Measurements from ENCODE around the gene C17orf107. TPM values are rescaled to one million over a fixed set of nuclear protein-coding genes. Genes with fewer than 3 reads are reported as not detected.

Gene C17orf107
- total and polyA plus RNA-seq, 9 donors = 1.1 to 11.8 (median 7.4) TPM

DNA sequence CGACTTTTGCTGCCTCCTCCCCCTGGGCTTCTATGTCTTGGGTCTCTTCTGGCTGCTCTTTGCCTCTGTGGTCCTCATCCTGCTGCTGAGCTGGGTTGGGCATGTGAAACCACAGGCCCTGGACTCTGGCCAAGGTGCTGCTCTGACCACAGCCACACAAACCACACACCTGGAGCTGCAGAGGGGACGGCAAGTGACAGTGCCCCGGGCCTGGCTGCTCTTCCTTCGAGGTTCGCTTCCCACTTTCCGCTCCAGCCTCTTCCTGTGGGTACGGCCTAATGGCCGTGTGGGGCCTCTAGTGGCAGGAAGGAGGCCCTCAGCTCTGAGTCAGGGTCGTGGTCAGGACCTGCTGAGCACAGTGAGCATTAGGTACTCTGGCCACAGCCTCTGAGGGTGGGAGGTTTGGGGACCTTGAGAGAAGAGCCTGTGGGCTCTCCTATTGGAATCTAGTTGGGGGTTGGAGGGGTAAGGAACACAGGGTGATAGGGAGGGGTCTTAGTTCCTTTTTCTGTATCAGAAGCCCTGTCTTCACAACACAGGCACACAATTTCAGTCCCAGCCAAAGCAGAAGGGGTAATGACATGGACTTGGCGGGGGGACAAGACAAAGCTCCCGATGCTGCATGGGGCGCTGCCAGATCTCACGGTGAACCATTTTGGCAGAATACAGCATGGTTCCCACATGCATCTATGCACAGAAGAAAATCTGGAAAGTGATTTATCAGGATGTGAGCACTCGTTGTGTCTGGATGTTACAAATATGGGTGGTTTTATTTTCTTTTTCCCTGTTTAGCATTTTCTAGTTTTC, 35.0 kb downstream of the C17orf107 start:
- Histone ChIP-seq H3K27ac (no peak overlapping the region), H3K4me1 (ENCODE audit: insufficient read depth) (peaks cover 9% of the 10 kb centered on the region), H3K27me3 (no peaks in the 10 kb centered on the region), H3K36me3 (no peaks in the 10 kb centered on the region), H3K9me3 (no peaks in the 10 kb centered on the region), H3K4me3 (no peak overlapping the region)
- DNase-seq = no peak
- intact Hi-C loops (cut with DNase I) = no loop called here
- TF ChIP-seq POLR2A (IDR thresholded peaks at IDR 0.05) = no peak
- no peak for TF ChIP-seq EP300 (IDR thresholded peaks at IDR 0.05)
- TF ChIP-seq, protein P1, sequence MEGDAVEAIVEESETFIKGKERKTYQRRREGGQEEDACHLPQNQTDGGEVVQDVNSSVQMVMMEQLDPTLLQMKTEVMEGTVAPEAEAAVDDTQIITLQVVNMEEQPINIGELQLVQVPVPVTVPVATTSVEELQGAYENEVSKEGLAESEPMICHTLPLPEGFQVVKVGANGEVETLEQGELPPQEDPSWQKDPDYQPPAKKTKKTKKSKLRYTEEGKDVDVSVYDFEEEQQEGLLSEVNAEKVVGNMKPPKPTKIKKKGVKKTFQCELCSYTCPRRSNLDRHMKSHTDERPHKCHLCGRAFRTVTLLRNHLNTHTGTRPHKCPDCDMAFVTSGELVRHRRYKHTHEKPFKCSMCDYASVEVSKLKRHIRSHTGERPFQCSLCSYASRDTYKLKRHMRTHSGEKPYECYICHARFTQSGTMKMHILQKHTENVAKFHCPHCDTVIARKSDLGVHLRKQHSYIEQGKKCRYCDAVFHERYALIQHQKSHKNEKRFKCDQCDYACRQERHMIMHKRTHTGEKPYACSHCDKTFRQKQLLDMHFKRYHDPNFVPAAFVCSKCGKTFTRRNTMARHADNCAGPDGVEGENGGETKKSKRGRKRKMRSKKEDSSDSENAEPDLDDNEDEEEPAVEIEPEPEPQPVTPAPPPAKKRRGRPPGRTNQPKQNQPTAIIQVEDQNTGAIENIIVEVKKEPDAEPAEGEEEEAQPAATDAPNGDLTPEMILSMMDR (IDR thresholded peaks at IDR 0.05) = no peak
- WGBS, 3 donors = 17 to 25% (median 19%) methylated on average over 14 of the region's 14 CpGs

DNA sequence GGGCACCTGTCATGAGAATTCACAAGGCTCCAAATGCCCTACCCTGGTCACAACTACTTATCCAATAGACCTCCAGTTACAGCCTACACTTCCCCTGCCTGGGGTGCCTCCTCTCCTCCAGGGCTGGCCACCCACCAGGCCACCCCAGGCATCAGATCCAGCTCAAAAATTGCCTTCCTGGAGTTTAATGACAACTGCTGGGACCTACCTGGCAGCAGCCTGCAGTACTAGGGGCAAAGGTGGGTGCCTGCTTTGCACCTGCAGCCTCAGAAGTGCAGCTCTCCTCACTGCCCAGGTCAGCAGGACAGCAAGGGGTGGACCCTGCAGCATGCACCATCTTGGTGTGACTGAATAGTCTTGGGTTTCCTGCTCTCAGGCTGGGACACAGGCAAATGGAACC, 36.3 kb downstream of the C17orf107 start:
- Histone ChIP-seq H3K27me3 (no peaks in the 10 kb centered on the region), H3K9me3 (no peaks in the 10 kb centered on the region), H3K4me1 (ENCODE audit: insufficient read depth) (peaks cover 9% of the 10 kb centered on the region), H3K27ac (no peak overlapping the region), H3K4me3 (no peak overlapping the region), H3K36me3 (no peaks in the 10 kb centered on the region)
- DNase-seq = no peak
- TF ChIP-seq POLR2A (IDR thresholded peaks at IDR 0.05) (no peak), EP300 (IDR thresholded peaks at IDR 0.05) (no peak)
- TF ChIP-seq, protein P1 (IDR thresholded peaks at IDR 0.05) = no peak
- intact Hi-C loops (cut with DNase I) = no loop called here

DNA sequence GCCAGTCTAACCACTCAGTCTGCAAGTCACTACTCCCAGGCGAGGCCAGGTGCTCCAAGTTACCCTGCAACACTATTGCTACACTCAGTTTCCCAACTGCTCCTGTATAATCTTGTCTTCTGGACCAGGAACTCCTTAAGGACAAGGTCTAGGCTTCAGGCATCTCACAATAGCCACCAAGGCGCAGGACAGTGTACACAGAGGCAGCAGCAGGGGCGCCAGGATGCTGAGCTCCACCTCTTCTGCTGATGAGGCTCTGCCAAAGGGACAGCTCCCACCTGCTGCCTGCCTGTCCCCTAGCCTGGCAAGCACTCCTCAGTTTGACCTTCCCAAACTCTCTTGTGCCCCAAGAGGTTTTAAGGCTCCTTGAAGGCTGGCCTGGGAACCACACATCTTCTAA, 37.1 kb downstream of the C17orf107 start:
- H3K4me1 ChIP-seq (ENCODE audit: insufficient read depth) = peaks cover 14% of the 10 kb centered on the region
- H3K4me3 ChIP-seq = no peak overlapping the region
- no peaks in the 10 kb centered on the region for H3K27me3 ChIP-seq
- DNase-seq = no peak
- WGBS, 3 donors = 78 to 84% (median 80%) methylated on average over 3 of the region's 3 CpGs
- TF ChIP-seq POLR2A (IDR thresholded peaks at IDR 0.05) (no peak), EP300 (IDR thresholded peaks at IDR 0.05) (no peak)
- TF ChIP-seq, protein P1 (IDR thresholded peaks at IDR 0.05) = no peak
- H3K36me3 ChIP-seq = no peaks in the 10 kb centered on the region
- H3K9me3 ChIP-seq = no peaks in the 10 kb centered on the region
- intact Hi-C loops (cut with DNase I) = no loop called here
- H3K27ac ChIP-seq = no peak overlapping the region

DNA sequence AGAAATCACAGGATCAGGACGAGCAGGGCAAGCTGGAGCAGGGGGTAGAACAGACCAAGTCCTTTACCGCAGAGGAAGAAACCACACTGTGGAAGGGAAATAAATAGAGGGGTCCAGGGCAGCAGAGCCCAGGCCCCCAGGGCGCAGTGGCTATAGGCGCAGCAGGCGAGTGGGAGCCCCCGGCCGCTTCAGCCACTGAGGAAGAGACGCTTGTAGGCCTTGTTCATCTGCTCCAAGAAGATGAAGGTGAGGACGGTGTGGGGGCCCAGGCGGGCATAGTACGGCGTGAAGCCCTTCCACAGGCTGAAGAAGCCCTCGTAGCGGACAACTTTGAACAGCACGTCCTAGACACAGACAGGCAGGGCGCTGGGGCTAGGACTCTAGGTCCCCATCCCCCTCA, 38.2 kb downstream of the C17orf107 start:
- Histone ChIP-seq H3K36me3 (no peaks in the 10 kb centered on the region), H3K9me3 (no peaks in the 10 kb centered on the region), H3K4me3 (no peak overlapping the region), H3K27me3 (no peaks in the 10 kb centered on the region), H3K4me1 (ENCODE audit: insufficient read depth) (peaks cover 14% of the 10 kb centered on the region), H3K27ac (no peak overlapping the region)
- DNase-seq = peak in 1 of 5 donors; percentile 16
- TF ChIP-seq EP300 (IDR thresholded peaks at IDR 0.05) (no peak), POLR2A (IDR thresholded peaks at IDR 0.05) (no peak)
- TF ChIP-seq, protein P1 (IDR thresholded peaks at IDR 0.05) = no peak
- intact Hi-C loops (cut with DNase I) = no loop called here
- WGBS, 3 donors = 89 to 92% (median 91%) methylated on average over 16 of the region's 16 CpGs
